PC-9 (cell line): ENCODE data around the gene GPR35. TPM values are rescaled to one million over a fixed set of nuclear protein-coding genes. Genes with fewer than 3 reads are reported as not detected.

Experiments used
- BruUV-seq: library from RNA; stranded (reverse); fragments of 400-500 nt; replicated peaks from 2 replicates; lab custom pipeline; 2021; lab: Mats Ljungman, UMichigan
- CTCF ChIA-PET: fragments of 300-600 bp; sonication (Branson Sonifier 250); formaldehyde crosslinking; loops from one replicate; lab custom pipeline; 2022; ENCODE audit warnings: antibody characterized with exemption; lab: Charles Lee
- POLR2A ChIA-PET: fragments of 300-600 bp; sonication (Branson Sonifier 250); formaldehyde crosslinking; loops from one replicate; lab custom pipeline; 2022; ENCODE audit warnings: antibody characterized with exemption; ENCODE audit not compliant: unreplicated experiment; lab: Charles Lee
- DNase-seq, 2 experiments: peaks; one replicate each; pipeline versions ENCODE4 v3.0.0 to v3.0.0-alpha.2; 2015 to 2022; ENCODE audit warnings: mixed read lengths in 1 of 2
- H2AFZ ChIP-seq: fragments of 200-600 bp; sonication (generic); 2 replicates; pipeline ENCODE4 v1.8.1; 2017; ENCODE audit warnings: antibody characterized with exemption
- H3F3A ChIP-seq: fragments of 200-600 bp; sonication (generic); 2 replicates; pipeline ENCODE4 v1.8.1; 2017; ENCODE audit warnings: antibody characterized with exemption, mild to moderate bottlenecking, low read depth; ENCODE audit not compliant: insufficient read depth
- H3K27ac ChIP-seq: fragments of 200-600 bp; sonication (generic); 2 replicates; pipeline ENCODE4 v1.6.1; 2016; ENCODE audit warnings: mixed run types
- H3K27me3 ChIP-seq: fragments of 200-600 bp; sonication (generic); 2 replicates; pipeline ENCODE4 v1.6.1; 2016; ENCODE audit warnings: low read depth, mixed run types; ENCODE audit not compliant: insufficient read depth
- H3K36me3 ChIP-seq: fragments of 200-600 bp; sonication (generic); 2 replicates; pipeline ENCODE4 v1.6.1; 2016; ENCODE audit warnings: low read depth, mixed run types
- H3K4me1 ChIP-seq: fragments of 200-600 bp; sonication (generic); replicated peaks from 2 replicates; pipeline ENCODE4 v1.6.1; 2016; ENCODE audit warnings: mixed run types; ENCODE audit not compliant: insufficient read depth
- H3K4me2 ChIP-seq: fragments of 200-600 bp; sonication (generic); 2 replicates; pipeline ENCODE4 v1.6.1; 2017; ENCODE audit warnings: mixed run types
- H3K4me3 ChIP-seq: fragments of 200-600 bp; sonication (generic); 2 replicates; pipeline ENCODE4 v1.6.1; 2016; ENCODE audit warnings: mixed run types
- H3K79me2 ChIP-seq: fragments of 200-600 bp; sonication (generic); 2 replicates; pipeline ENCODE4 v1.6.1; 2017; ENCODE audit warnings: low read depth, mixed run types
- H3K9me2 ChIP-seq: fragments of 200-600 bp; sonication (generic); 2 replicates; pipeline ENCODE4 v1.8.1; 2017; ENCODE audit warnings: mild to moderate bottlenecking; ENCODE audit not compliant: insufficient read depth
- H3K9me3 ChIP-seq: fragments of 200-600 bp; sonication (generic); 2 replicates; pipeline ENCODE4 v1.8.1; 2016; ENCODE audit warnings: low read depth; ENCODE audit not compliant: insufficient read depth
- H4K20me1 ChIP-seq: fragments of 200-600 bp; sonication (generic); 2 replicates; pipeline ENCODE4 v1.8.1; 2017; ENCODE audit not compliant: insufficient read depth
- CTCF ChIP-seq: fragments of 200-600 bp; sonication (generic); conservative IDR thresholded peaks from 2 replicates; pipeline ENCODE4 v1.6.1; 2017; ENCODE audit warnings: mixed run types, antibody characterized with exemption, mild to moderate bottlenecking, moderate library complexity
- EZH2 ChIP-seq: fragments of 200-600 bp; sonication (generic); IDR thresholded peaks from 2 replicates; pipeline ENCODE4 v1.8.0; 2017; ENCODE audit warnings: antibody characterized with exemption, low read depth
- intact Hi-C: fragments of 100-400 bp; cut with micrococcal nuclease; formaldehyde crosslinking; loops from one replicate; pipeline ENCODE4 v1.10.0; 2022; ENCODE audit not compliant: unreplicated experiment
- total RNA-seq: library from RNA; stranded (reverse); gene quantifications from 2 replicates; pipeline ENCODE4 v1.2.3, GENCODE V29; 2021

Gene GPR35
- total RNA-seq, 1 experiment from 2014 or later: 1.1 TPM

- no peaks in the 10 kb centered on the region for H3K4me1 ChIP-seq
- H3K27ac ChIP-seq: no peak overlapping the region
- no peak for DNase-seq
- ChIA-PET CTCF (no interaction called here), POLR2A (no interaction called here)
- H3K4me3 ChIP-seq: no peak overlapping the region
- no peaks in the 10 kb centered on the region for H3K36me3 ChIP-seq
- H4K20me1 ChIP-seq: peaks cover 5% of the 10 kb centered on the region; the same call in 1 of the 2 replicates
- intact Hi-C loops: no loop called here
- no peak overlapping the region for H2AFZ ChIP-seq
- TF ChIP-seq CTCF (no peak), EZH2 (no peak)
- no peaks in the 10 kb centered on the region for H3K79me2 ChIP-seq
- no peaks in the 10 kb centered on the region for H3K9me3 ChIP-seq
- H3F3A ChIP-seq: no peaks in the 10 kb centered on the region
- H3K4me2 ChIP-seq: no peak overlapping the region
- no TSS peak for BruUV-seq
- H3K27me3 ChIP-seq: peaks cover 80% of the 10 kb centered on the region
- H3K9me2 ChIP-seq: no peaks in the 10 kb centered on the region
These were observed 19.6 kb downstream of the GPR35 start for GRCh38 chr2:240644859-240645301.

GRCh38 chr2:240645346-240645745 is 20.1 kb downstream of the GPR35 start:
- Histone ChIP-seq H3K36me3 (no peaks in the 10 kb centered on the region), H3K79me2 (no peaks in the 10 kb centered on the region), H2AFZ (no peak overlapping the region), H4K20me1 (peaks cover 5% of the 10 kb centered on the region; the same call in 1 of the 2 replicates), H3K9me2 (no peaks in the 10 kb centered on the region), H3K9me3 (no peaks in the 10 kb centered on the region), H3F3A (no peaks in the 10 kb centered on the region), H3K4me3 (no peak overlapping the region), H3K4me2 (no peak overlapping the region), H3K27me3 (peaks cover 85% of the 10 kb centered on the region), H3K4me1 (no peaks in the 10 kb centered on the region), H3K27ac (no peak overlapping the region)
- intact Hi-C loops: no loop called here
- no TSS peak for BruUV-seq
- TF ChIP-seq EZH2 (no peak), CTCF (no peak)
- POLR2A ChIA-PET: no interaction called here
- no peak for DNase-seq
- CTCF ChIA-PET: interaction anchor here (0.6 kb wide), 1 partner anchor 496 kb away, joined by 4 read pairs; no protein-coding TSS in a partner anchor

- Histone ChIP-seq H3K4me3 (no peak overlapping the region), H3K4me1 (no peaks in the 10 kb centered on the region), H3K9me3 (no peaks in the 10 kb centered on the region), H3K4me2 (no peak overlapping the region), H3F3A (no peaks in the 10 kb centered on the region), H3K79me2 (no peaks in the 10 kb centered on the region), H2AFZ (no peak overlapping the region), H4K20me1 (peaks cover 5% of the 10 kb centered on the region; the same call in 1 of the 2 replicates), H3K27me3 (peaks cover 89% of the 10 kb centered on the region), H3K27ac (no peak overlapping the region), H3K36me3 (no peaks in the 10 kb centered on the region), H3K9me2 (no peaks in the 10 kb centered on the region)
- intact Hi-C loops: no loop called here
- POLR2A ChIA-PET: no interaction called here
- no TSS peak for BruUV-seq
- CTCF ChIA-PET: interaction anchor here (0.6 kb wide), 1 partner anchor 496 kb away, joined by 4 read pairs; no protein-coding TSS in a partner anchor
- TF ChIP-seq CTCF (no peak), EZH2 (no peak)
- no peak for DNase-seq
These were observed 20.5 kb downstream of the GPR35 start for GRCh38 chr2:240645801-240646175.
